SK-N-SH (cell line): Measurements from ENCODE around the gene C6orf163.

ENCODE experiments used
- CTCF ChIP-seq: fragments of 200-600 bp; sonication (generic); IDR thresholded peaks from 2 replicates; pipeline ENCODE4 v1.6.1; 2017; ENCODE audit warnings: antibody characterized with exemption, mild to moderate bottlenecking, moderate library complexity
- SIN3A ChIP-seq: IDR thresholded peaks from 2 replicates; pipeline ENCODE4 v1.6.1; 2012; ENCODE audit warnings: low read depth, mild to moderate bottlenecking, low read length, moderate library complexity, borderline replicate concordance

- no peak for TF ChIP-seq SIN3A
- no peak for TF ChIP-seq CTCF
These were observed 20.1 kb downstream of the C6orf163 start for GRCh38 chr6:87364602-87365252.
